DND-41 (cell line): ENCODE measurements around the gene SPDYE3.
"Not testable (repeated sequence)": the region's sequence is repeated elsewhere in the genome, so short reads cannot be mapped to it uniquely, and the experiment has no call there.

Source experiments
- ATAC-seq: fragments of 200-7000 bp; cut with Tn5 transposase; 3 replicates; pipeline ENCODE4 v1.9.1; 2021; ENCODE audit warnings: low read depth; ENCODE audit not compliant: insufficient read depth
- DNase-seq: peaks from one replicate; pipeline ENCODE4 v3.0.0-alpha.2; 2020
- H2AFZ ChIP-seq: 2 replicates; pipeline ENCODE4 v1.6.0; 2012; ENCODE audit warnings: low read depth, low read length
- H3K27ac ChIP-seq: 2 replicates; pipeline ENCODE4 v1.5.1; 2012; ENCODE audit warnings: low read length, inconsistent platforms
- H3K27me3 ChIP-seq: fragments of 200-600 bp; sonication (generic); 2 replicates; pipeline ENCODE4 v1.6.0; 2012; ENCODE audit warnings: low read length, mild to moderate bottlenecking, inconsistent platforms; ENCODE audit not compliant: insufficient read depth, poor library complexity
- H3K36me3 ChIP-seq: 2 replicates; pipeline ENCODE4 v1.5.1; 2012; ENCODE audit warnings: low read length, inconsistent platforms; ENCODE audit not compliant: insufficient read depth
- H3K4me1 ChIP-seq: 2 replicates; pipeline ENCODE4 v1.5.1; 2012; ENCODE audit warnings: mild to moderate bottlenecking, low read length; ENCODE audit not compliant: insufficient read depth
- H3K4me2 ChIP-seq: 2 replicates; pipeline ENCODE4 v1.6.0; 2012; ENCODE audit warnings: mild to moderate bottlenecking, moderate library complexity, low read length, inconsistent platforms; ENCODE audit not compliant: insufficient read depth
- H3K4me3 ChIP-seq, 2 experiments: fragments of 200-600 bp in 1 of 2; shearing (Covaris generic) in 1 of 2; 2 replicates each; pipeline ENCODE4 v1.5.1; 2012 to 2016; ENCODE audit warnings: inconsistent platforms in 2 of 2, low read length in 2 of 2, mild to moderate bottlenecking in 2 of 2, low read depth in 1 of 2, moderate library complexity in 1 of 2
- H3K79me2 ChIP-seq: 2 replicates; pipeline ENCODE4 v1.6.0; 2012; ENCODE audit warnings: low read length, inconsistent platforms; ENCODE audit not compliant: insufficient read depth
- H3K9ac ChIP-seq: 2 replicates; pipeline ENCODE4 v1.6.0; 2012; ENCODE audit warnings: low read depth, mild to moderate bottlenecking, inconsistent platforms, low read length, moderate library complexity
- H3K9me3 ChIP-seq: 2 replicates; pipeline ENCODE4 v1.5.1; 2012; ENCODE audit warnings: low read length, moderate library complexity, mild to moderate bottlenecking, inconsistent platforms; ENCODE audit not compliant: insufficient read depth, severe bottlenecking
- H4K20me1 ChIP-seq: 2 replicates; pipeline ENCODE4 v1.6.0; 2012; ENCODE audit warnings: low read length; ENCODE audit not compliant: insufficient read depth

Gene SPDYE3

DNA sequence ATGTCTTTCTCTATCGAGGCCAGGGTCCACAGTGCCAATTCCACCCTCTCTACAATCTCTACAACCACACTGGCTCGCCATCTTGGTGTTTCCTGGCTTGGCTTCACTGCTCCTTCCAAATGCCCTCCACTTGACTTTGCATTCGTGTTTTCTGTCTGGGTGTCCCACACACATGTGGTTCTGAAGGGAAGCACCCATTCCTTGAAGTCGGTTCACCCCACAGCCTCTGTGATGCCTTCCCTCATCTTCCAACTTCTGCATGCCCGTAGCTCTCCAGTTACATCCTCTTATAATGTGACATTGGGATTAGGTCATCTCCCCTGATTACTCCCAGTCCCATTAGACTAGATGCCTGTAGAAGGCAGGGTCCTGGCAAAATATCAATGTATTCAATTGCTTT, 10.8 kb downstream of the SPDYE3 start:
- DNase-seq, ATAC-seq, H3K4me2 ChIP-seq, H3K4me3 ChIP-seq, H3K36me3 ChIP-seq, H3K9ac ChIP-seq, H3K79me2 ChIP-seq, H3K27me3 ChIP-seq, H3K9me3 ChIP-seq, H3K27ac ChIP-seq, H2AFZ ChIP-seq, H3K4me1 ChIP-seq, H4K20me1 ChIP-seq: not testable (repeated sequence)

DNA sequence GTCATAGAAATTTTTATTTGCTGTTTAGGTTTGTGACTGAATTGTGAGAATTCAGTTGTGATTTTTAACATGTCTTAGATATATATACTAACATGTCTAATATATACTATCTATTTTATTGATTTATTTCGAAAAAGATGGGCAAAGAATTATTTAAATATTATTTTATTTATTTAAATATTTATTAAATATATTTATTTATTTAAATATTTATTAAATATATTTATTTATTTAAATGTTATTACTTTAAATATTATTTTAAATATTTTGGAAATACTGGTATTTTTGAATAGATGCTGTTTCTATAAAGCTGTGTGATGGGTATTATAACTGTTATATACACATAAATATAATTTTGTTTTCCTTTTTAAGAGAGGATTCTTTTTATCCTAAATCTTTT, 14.1 kb downstream of the SPDYE3 start:
- not testable (repeated sequence) for H3K9me3 ChIP-seq, H4K20me1 ChIP-seq, H2AFZ ChIP-seq, H3K9ac ChIP-seq, DNase-seq, H3K4me1 ChIP-seq, H3K79me2 ChIP-seq, H3K27ac ChIP-seq, H3K4me2 ChIP-seq, ATAC-seq, H3K27me3 ChIP-seq, H3K4me3 ChIP-seq
- peaks cover 16% of the 10 kb centered on the region for H3K36me3 ChIP-seq

DNA sequence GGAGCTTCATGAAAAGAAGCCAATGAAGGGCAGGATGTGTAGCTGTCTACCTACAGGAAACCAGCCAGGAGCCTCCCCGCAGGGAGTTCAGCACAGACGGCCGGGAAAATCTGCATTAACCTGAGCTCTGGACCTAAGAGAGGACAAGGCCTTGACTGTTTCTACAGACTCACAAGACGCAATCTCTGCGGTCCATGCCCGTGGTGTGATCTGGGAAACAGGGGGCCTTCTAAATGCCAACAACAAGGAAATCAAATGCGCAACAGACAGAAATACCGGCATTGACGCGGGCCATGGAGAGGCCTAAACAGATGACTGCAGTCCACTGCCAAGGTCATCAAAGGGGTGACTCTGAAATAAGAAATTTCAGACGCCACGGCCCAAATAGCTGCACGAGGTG, 16.7 kb downstream of the SPDYE3 start:
- H3K27me3 ChIP-seq, H3K4me2 ChIP-seq, H4K20me1 ChIP-seq, H3K9ac ChIP-seq, DNase-seq, H3K4me1 ChIP-seq, H3K9me3 ChIP-seq, ATAC-seq, H3K79me2 ChIP-seq, H3K4me3 ChIP-seq, H3K27ac ChIP-seq, H2AFZ ChIP-seq: not testable (repeated sequence)
- peaks cover 21% of the 10 kb centered on the region for H3K36me3 ChIP-seq

- not testable (repeated sequence) for H3K4me3 ChIP-seq, DNase-seq, ATAC-seq, H3K27ac ChIP-seq, H3K9me3 ChIP-seq, H3K4me1 ChIP-seq, H3K9ac ChIP-seq, H3K27me3 ChIP-seq, H3K79me2 ChIP-seq, H3K4me2 ChIP-seq, H4K20me1 ChIP-seq, H2AFZ ChIP-seq
- H3K36me3 ChIP-seq, result peaks cover 16% of the 10 kb centered on the region
These were observed 18.2 kb downstream of the SPDYE3 start for GRCh38 chr7:100325671-100326070.

- H3K4me1 ChIP-seq, H3K79me2 ChIP-seq, ATAC-seq, H3K9ac ChIP-seq, H4K20me1 ChIP-seq, DNase-seq, H3K4me3 ChIP-seq, H3K4me2 ChIP-seq, H3K27me3 ChIP-seq, H3K27ac ChIP-seq, H3K9me3 ChIP-seq, H2AFZ ChIP-seq: not testable (repeated sequence)
- peaks cover 14% of the 10 kb centered on the region for H3K36me3 ChIP-seq
These were observed 19.4 kb downstream of the SPDYE3 start for GRCh38 chr7:100326914-100327313.

GRCh38 chr7:100335566-100336466, 28.3 kb downstream of the SPDYE3 start:
- H4K20me1 ChIP-seq, H3K36me3 ChIP-seq, H3K9me3 ChIP-seq, H3K27me3 ChIP-seq: not testable (repeated sequence)
- Histone ChIP-seq H3K4me2 (peak overlapping the region; percentile 59), H3K4me3 (peak overlapping the region; percentile 34 to 69; a peak in 3 of 4 replicates), H2AFZ (peak overlapping the region; percentile 84), H3K9ac (peak overlapping the region; percentile 66), H3K27ac (peak overlapping the region; percentile 87), H3K79me2 (peaks cover 41% of the 10 kb centered on the region), H3K4me1 (peaks cover 17% of the 10 kb centered on the region)
- peak; percentile 91 for DNase-seq
- ATAC-seq, result peak; percentile 89

GRCh38 chr7:100338083-100338696, 30.7 kb downstream of the SPDYE3 start:
- ATAC-seq, H3K27ac ChIP-seq, H3K4me2 ChIP-seq, H3K9ac ChIP-seq, H3K27me3 ChIP-seq, DNase-seq, H3K9me3 ChIP-seq, H3K4me3 ChIP-seq, H2AFZ ChIP-seq, H4K20me1 ChIP-seq: not testable (repeated sequence)
- Histone ChIP-seq H3K4me1 (peaks cover 17% of the 10 kb centered on the region), H3K36me3 (peaks cover 19% of the 10 kb centered on the region), H3K79me2 (peaks cover 52% of the 10 kb centered on the region)

DNA sequence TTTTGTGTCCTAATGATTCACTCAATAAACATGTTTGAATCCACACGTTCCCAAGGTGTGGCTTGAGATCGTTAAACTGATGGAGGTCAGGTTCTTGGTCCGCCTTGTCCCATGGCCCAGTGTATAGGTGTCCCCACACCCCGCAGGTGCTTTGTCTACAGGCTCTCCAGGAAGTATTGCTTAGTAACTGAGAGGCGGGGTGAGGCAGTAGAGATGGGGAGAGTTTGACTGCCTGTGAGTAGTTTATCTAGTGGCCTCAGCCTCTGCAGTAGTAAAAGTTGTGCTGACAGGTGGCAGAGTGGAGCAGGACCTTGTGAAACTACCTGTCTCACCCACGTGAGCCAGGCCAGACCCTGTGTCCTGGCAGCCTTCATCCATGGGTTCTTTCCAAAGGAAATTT, 33.8 kb downstream of the SPDYE3 start:
- DNase-seq, H3K4me3 ChIP-seq, H3K9me3 ChIP-seq, H3K4me1 ChIP-seq, H3K9ac ChIP-seq, H4K20me1 ChIP-seq, H3K27ac ChIP-seq, ATAC-seq, H2AFZ ChIP-seq, H3K27me3 ChIP-seq, H3K4me2 ChIP-seq: not testable (repeated sequence)
- H3K79me2 ChIP-seq, result peaks cover 35% of the 10 kb centered on the region
- H3K36me3 ChIP-seq, result peaks cover 34% of the 10 kb centered on the region
